ENCODE measurements around the gene FNIP2.
"Not testable (repeated sequence)": the region's sequence is repeated elsewhere in the genome, so short reads cannot be mapped to it uniquely, and the experiment has no call there.

The FNIP2 gene

DNA sequence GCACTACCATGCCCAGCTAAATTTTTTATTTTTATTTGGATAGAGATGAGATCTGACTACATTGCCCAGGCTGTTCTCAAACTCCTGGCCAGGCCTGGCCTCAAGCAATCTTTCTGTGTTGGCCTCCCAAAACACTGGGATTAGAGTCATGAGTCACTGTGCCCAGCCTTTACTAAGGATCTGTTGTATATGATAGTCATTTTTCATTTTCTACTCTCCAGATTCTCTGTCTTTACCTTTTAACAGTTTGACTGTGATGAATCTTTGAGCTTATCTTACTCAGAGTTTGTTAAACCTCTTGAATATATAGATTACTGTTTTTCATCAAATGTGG lies 161.8 kb downstream of the FNIP2 start:
- no peak overlapping the region for H3K27ac ChIP-seq
- no peak overlapping the region for H3K4me3 ChIP-seq

DNA sequence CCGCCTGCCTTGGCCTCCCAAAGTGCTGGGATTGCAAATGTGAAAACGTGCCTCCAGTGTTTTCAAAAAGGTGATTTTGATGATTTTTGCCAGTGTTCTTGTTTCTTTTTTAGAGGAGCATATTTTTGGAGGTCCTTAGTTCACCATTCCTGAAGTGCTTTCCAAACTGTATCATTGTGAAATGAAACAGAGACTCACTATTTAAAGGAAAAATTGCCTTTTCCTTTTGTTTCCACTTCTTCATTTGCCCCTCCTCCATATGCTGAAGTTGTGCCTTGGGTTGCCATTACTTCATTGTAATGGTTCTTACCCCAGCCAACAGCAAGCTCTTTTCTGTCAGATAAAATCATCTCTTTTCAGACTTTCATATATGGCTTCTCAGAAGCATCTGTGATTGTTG lies 164.4 kb downstream of the FNIP2 start:
- Histone ChIP-seq H3K27ac (no peak overlapping the region), H3K4me3 (no peak overlapping the region)

DNA sequence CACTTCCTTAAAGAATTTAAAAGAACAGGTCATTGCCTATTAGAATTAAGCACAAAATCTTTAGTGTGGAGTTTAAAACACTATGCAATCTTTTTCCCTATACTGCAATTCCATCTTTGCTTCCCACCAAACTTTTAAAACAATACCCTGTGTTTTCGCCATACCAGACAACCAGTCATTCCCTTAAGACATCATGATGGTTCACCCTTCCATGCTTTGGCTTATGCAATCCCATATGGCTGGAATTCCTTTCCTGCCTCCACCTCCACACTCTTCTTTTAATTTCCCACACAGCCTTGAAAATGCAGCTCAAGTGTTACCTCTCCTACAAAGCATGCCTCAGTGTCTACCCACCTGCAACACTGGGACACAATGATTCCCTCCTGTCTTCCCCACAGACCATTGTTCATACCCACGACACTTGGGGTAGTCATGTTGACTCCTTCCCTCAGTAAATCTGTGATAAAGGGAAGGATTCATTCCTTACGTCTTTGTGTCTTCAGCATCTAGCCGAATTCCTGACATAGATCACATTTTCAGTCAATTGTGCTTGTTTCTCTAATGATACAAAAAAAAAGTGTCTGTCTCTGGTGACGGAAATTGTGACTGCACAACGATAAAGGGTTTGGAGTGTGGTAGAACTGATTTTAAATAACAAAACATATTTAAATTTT lies 166.3 kb downstream of the FNIP2 start:
- Histone ChIP-seq H3K27ac (no peak overlapping the region), H3K4me3 (no peak overlapping the region)

GRCh38 chr4:158936238-158936637 lies 167.4 kb downstream of the FNIP2 start:
- Histone ChIP-seq H3K27ac (no peak overlapping the region), H3K4me3 (no peak overlapping the region)

- no peak overlapping the region for H3K27ac ChIP-seq
- H3K4me3 ChIP-seq, result no peak overlapping the region
Measured at GRCh38 chr4:158938220-158939044, 169.6 kb downstream of the FNIP2 start.

GRCh38 chr4:158940271-158940670 lies 171.4 kb downstream of the FNIP2 start:
- Histone ChIP-seq H3K4me3 (no peak overlapping the region), H3K27ac (no peak overlapping the region)

GRCh38 chr4:158941321-158941720 lies 172.5 kb downstream of the FNIP2 start:
- H3K4me3 ChIP-seq, result no peak overlapping the region
- H3K27ac ChIP-seq, result no peak overlapping the region

- H3K4me3 ChIP-seq, result no peak overlapping the region
Measured at GRCh38 chr4:158941895-158942294, 173.1 kb downstream of the FNIP2 start.

DNA sequence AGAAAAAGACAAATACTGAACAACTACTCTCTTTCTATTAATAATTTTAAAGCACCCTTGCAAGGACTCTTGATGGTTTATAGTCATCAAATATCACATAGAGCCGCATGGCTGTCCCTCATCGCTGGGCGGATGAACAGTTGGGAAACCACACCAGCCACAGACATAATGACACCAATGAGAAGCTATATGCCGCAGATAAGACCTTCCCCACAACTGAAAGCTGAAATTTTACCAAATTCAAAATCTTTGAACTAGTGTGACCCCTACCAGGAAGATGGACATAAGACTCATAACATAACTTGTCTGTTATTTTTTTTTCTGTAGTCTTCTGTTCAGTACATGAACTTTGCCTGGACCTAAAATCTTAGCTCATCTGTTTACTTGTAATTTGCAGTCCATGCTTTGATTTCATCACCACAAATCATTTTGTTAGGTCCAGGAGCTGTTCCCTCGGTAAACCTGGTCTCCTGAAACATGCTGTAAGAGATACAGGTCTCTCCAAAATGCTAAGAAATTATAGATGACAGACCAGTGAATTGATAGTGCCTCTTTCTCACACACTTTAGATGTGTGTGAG lies 176.8 kb downstream of the FNIP2 start:
- Histone ChIP-seq H3K27ac (no peak overlapping the region), H3K4me3 (no peak overlapping the region)

More at GRCh38 chr4:158941895-158942294, 173.1 kb downstream of the FNIP2 start:
- no peak overlapping the region for H3K27ac ChIP-seq

DNA sequence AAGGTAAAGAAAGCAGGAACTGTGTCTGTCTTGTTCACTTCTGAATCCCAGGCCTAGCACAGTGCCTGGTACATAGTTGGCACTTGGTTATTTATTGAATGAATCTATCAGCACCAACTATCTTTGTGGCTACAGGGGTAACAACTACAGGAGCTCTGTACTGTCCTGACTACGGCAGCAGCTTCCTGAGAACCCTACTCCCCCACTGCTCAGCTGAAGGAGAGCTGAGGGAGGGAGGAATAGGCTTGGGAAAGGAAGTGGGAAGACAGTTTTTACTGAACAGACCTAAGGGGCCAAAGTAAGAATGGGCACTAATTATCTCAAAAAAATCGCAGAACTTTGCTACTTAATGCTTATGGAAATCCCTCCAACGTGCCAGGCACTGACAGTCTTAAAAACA lies 178.0 kb downstream of the FNIP2 start:
- Histone ChIP-seq H3K4me3 (no peak overlapping the region), H3K27ac (no peak overlapping the region)

DNA sequence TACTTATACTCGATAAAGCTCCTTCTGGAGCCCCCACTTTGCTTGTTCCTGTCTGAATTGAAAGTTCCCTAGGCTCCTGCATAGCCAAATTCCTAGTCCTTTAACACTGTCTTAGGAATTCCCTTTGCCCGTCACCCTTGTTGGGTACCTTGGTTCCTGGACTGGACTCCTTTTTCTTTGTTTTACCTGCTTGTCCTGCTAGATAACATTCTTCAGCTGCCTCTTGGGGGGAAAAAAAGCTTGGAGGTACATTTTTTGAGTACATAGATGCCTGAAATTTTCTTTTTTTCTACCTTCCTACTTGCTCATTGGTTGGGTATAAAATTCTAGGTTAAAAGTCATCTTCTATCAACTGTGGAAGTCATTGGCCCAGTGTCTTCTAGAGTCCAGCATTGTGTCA lies 179.2 kb downstream of the FNIP2 start:
- Histone ChIP-seq H3K27ac (no peak overlapping the region), H3K4me3 (no peak overlapping the region)

DNA sequence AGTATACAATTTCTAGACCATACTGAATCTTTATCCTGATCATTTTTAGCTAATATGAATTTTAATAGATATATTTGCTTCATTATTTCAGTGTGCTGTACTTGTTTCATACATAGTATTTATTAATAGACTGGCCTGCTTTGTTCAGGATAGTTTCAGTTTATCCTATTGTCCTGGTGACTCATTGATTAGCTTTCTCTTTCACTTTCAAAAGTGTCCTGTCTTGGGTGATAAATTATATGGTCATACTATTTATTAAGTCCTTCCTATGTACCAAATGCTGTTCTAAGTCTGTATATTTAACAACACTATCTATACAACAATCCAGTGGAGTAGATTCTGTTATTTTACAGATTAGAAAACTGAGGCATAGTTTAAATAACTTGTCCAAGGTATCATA lies 180.3 kb downstream of the FNIP2 start:
- no peak overlapping the region for H3K4me3 ChIP-seq
- H3K27ac ChIP-seq, result no peak overlapping the region

DNA sequence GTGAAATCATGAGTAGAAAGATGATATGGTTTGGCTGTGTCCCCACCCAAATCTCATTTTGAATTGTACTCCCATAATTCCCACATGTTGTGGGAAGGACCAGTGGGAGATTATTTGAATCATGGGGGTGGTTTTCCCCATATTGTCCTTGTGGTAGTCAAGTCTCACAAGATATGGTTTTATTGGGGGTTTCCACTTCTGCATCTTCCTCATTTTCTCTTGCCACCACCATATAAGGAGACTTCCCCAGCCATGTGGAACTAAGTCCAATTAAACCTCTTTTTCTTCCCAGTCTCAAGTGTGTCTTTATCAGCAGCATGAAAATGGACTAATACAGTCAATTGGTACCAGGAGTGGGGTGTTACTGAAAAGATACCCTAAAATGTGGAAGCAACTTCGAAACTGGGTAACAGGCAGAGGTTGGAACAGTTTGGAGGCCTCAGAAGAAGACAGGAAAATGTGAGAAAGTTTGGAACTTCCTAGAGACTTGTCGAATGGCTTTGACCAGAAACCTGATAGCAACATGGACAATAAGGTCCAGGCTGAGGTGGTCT lies 183.5 kb downstream of the FNIP2 start:
- H3K4me3 ChIP-seq, H3K27ac ChIP-seq: not testable (repeated sequence)

DNA sequence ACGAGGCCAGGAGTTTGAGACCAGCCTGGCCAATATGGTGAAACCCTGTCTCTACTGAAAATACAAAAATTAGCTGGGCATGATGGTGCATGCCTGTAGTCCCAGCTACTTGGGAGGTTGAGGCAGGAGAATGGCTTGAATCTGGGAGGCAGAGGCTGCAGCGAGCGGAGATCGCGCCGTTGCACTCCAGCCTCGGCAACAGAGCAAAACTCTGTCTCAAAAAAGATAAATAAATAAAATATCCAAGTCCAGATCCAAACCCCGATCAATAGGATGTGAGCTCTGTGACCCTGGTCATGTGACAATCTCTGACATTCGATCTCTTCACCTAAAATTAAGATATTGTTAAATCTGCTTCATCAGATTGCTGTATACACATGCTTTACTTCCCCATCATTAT lies 187.5 kb downstream of the FNIP2 start:
- H3K27ac ChIP-seq, H3K4me3 ChIP-seq: not testable (repeated sequence)

DNA sequence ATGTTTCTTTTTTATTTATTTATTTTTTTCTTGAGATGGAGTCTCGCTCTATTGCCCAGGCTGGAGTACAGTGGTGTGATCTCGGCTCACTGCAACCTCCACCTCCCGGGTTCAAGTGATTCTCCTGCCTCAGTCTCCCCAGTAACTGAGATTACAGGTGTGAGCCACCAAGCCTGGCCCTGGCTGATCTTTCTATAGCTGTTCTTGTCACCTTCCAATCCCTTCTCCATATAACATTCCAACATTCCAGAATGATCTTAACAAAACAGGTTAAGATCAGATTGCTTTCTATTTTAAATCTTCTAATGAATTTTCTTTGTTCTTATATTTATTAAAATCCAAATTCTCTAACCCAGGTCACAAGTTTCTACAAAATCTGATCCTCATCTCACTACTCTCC lies 188.1 kb downstream of the FNIP2 start:
- not testable (repeated sequence) for H3K4me3 ChIP-seq, H3K27ac ChIP-seq

Data from skin epidermis (tissue), 12 donors.